Activated T-cell treated with anti-CD3 and anti-CD28 coated beads, Interleukin-2, amount 50 U/mL, for 1 hour (primary cell): ENCODE data around the gene HEMGN.

Experiments used
- DNase-seq: peaks from one replicate; pipeline ENCODE4 v3.0.0-alpha.2; 2020

HEMGN gene

GRCh38 chr9:97928986-97929604 lies 8.9 kb downstream of the HEMGN start:
- DNase-seq = no peak

DNA sequence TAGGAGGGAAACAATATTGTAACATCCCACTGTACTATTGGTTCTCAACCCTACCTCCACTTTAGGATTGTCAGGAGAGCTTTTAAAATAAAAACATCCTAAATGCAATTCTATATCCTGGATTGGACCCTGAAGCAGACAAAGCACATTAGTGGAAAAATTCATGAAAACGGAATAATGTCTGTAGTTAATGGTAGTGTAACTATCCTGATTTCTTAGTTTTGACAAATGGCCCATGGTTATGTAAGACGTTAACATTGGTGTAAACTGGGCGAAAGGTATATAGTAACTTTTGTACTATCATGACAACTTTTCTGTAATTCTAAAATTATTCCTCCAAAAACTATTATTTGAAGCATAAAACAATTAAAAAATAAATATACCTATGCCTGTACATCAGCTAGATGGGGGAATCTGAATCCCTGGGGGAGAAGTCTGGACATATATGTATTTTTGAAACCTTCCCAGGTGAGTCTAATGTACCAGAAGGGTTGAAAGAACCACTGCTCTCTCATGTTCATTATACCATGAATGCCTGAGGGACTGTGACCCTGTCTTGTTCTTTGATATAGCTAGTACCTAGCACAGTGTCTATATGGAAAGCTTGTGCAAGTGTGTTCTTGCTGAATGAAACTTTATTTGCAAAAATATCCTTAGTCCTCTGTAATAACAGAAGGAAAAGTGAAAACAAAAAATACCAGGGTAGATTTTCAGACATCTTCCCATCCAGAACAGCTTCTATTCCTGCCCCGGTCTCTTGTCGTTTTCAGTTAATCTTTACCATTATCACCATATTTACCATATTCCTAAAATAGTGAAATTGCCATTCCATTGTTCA lies 12.3 kb downstream of the HEMGN start:
- DNase-seq = no peak

- no peak for DNase-seq
These were observed 13.6 kb downstream of the HEMGN start for GRCh38 chr9:97924386-97924785.

GRCh38 chr9:97923529-97924108 lies 14.4 kb downstream of the HEMGN start:
- DNase-seq = peak; percentile 72

- DNase-seq = peak; percentile 98
These were observed 15.8 kb downstream of the HEMGN start, which contains the start of gene TRMO for GRCh38 chr9:97921959-97922724. Gene TRMO, minus strand, starts transcription at chr9:97922500. Its CDS starts 7 bp downstream, at chr9:97922493.

GRCh38 chr9:97919217-97919813 lies 18.7 kb downstream of the HEMGN start:
- DNase-seq = no peak

DNA sequence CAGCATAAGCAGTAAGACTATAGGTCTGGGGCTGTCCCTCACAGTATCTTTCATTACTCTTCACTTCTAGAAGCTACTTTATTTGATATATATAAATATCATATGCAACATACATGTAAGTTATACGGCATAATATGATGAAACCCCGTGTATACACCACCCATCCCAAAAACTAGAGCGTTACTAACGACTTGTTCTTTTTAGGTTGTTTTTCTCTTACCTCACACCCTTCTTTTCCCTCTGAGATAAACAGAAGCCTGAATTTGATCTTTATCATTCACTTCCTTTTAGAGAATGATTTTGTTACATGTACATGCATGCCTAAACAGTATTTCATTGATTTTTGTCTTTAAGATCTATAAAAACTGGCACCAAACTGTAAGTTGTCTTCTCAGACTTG lies 19.4 kb downstream of the HEMGN start:
- DNase-seq = no peak

GRCh38 chr9:97911970-97912369 lies 26.0 kb downstream of the HEMGN start:
- no peak for DNase-seq

GRCh38 chr9:97911528-97911927 lies 26.4 kb downstream of the HEMGN start:
- DNase-seq = no peak

DNA sequence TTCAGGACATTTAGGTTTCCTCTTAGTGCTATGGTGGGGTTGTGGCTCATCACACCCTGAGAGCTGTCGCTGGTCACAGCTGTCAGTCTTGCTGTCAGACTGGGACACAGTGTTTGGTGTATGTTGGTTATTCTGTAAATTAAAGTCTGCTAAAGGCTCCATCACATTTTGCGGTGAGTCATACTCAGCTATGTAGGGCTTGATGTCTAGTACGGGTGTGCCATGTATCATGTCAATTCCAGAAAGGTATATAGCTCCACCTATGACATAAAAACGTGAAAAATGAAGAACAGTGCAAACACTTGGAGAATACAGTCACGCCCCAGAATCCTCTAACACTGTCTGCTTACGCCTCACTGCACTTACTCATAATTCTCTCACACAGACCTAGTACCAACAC lies 27.6 kb downstream of the HEMGN start:
- no peak for DNase-seq

DNA sequence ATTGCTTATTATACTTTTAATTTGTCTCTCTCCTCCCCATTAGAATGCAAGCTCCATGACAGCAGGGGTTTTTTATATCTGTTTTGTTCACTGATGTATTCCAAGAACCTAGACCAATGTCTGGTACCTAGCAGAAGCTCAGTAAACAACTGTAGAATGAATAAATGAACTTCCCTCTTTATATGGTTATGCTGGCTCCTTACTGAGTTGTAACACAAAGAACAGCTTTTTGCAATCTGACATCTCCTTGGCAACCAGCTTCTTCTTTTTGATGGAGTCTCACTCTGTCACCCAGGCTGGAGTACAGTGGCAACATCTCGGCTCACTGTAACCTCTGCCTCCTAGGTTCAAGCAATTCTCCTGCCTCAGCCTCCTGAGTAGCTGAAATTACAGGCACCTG lies 29.3 kb downstream of the HEMGN start:
- DNase-seq = no peak

DNA sequence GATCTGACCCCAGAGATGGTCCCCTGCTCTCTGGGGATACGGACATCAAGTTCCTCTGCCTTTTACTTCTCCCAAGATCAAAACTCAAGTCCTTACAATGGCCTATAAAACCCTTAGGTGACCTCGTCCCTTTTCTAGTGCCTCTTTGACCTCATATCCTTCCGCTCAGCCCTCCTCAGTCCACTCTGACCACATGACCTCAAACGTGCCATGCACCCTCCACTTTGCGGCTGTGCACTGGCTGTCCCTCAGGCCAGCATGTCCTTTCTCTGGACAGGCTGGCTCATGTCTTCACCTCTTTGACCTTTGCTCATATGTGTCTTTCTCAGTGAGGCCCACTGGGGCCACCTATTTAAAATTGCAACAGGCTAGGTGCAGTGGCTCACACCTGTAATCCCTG lies 30.3 kb downstream of the HEMGN start:
- no peak for DNase-seq

DNA sequence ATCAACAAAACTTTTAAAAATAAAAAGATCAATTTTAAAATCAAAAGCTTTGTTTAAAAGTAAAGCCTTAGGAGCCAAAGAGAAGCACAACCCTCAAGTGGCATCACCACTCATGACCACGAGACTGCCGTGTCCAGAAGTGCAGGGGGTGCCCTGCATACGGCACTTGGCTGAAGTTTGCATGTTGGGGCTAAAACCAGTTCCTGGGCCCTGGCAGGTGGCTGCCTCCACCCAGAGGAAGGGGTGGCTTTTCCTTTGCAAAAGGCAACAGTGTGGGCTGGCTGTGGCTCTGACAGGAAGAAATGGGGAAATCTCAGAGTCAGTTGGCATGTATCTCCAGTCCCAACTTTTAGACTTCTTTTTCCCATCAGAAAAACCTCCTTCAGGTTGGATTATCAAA lies 30.9 kb downstream of the HEMGN start:
- peak; percentile 45 for DNase-seq

DNA sequence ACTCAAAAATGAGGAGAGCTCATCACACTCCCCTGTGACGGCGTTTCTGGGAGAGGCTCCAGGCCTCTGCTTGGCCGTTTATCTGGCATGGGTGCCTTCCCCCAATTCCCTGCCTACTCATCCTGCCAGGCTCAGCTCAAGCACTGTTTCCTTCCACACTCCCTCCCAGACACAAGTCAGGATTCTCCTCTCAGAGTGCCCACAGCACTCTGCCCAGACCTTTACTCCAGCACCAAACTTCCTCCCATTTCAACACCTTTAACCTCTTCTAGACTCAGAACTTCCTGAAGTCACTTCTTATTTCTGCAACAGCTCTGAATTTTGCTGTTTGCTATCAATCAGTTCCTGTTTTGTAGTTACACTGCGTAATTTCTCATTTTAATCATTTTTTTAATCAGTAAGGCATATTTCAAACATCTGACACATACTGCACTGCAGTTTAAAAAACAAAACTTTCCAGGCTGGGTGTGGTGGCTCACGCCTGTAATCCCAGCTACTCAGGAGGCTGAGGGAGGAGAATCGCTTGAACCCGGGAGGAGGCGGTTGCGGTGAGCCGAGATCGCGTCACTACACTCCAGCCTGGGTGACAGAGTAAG lies 31.6 kb downstream of the HEMGN start:
- DNase-seq = peak; percentile 73

GRCh38 chr9:97905228-97905627 lies 32.7 kb downstream of the HEMGN start:
- DNase-seq = peak; percentile 50

- DNase-seq = peak; percentile 59
These were observed 33.2 kb downstream of the HEMGN start for GRCh38 chr9:97904725-97905124.

GRCh38 chr9:97903177-97903576 lies 34.8 kb downstream of the HEMGN start:
- DNase-seq = no peak

DNA sequence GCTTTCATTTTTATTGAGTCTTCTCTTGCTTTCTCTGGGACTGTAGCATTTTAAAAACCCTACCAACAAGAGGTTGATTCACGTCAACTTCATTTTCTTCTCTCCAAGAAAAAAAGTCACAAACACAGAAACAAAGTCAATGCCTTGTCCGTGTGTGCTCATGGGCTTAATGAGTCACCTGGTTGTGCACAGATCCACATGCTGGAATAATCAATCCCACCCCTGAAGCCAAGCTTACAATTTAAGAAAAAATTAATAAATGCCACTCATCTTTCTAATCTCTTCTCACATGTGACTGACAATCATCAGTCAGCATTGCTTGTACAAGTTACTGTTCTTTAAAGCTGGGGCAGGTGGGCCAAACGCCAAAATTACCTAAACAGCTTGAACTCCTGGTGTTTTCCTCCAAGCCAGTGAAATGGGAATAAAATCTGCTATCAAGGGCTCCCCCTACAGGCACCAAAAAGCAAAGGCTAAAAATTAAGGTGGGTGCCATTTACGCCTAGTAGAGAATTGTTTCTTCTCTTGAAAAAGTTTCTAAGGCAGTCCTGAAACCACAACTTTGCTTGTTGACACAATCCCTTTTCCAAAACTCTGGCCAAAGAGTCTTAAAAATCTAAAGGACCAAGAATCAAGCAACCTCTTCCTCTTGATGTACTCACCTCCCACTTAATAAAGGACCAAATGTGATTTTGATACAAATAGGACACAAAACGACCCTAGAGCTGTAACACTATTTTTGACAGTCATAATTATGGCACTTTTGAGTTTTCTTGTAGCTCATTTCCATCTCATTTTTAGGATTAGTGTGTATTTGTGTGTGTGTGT lies 37.0 kb downstream of the HEMGN start:
- DNase-seq = no peak

- no peak for DNase-seq
These were observed 37.8 kb downstream of the HEMGN start for GRCh38 chr9:97900103-97900737.

DNA sequence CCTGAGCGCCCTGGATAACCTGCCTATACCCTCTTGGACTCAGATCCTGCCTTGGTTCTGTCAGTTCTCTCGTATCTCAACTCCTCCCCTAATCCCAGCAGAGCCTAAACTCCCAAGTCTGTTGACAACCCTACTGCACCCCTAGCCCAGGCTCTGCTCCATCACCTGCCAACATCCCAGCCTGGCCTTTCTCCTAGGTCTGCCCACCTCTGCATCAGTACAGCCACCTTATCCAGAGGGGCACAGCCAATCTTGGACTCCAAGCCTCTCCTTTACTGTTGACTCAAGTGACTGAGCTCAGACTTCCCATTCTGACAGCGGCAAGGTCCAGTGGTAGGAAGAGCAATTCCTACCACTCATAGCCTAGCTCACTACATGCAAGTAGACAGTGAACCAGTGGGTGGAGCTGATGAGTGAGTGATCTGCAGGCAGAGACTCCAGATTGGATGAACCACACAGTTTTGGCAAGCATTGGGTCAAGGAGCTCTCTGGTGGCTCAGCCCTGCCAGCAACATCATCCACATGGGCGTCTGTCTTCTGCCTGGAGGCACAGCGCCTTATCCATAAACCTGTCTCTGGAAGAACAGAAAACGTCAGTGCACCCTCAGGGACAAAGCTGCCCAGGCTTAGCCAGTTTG lies 42.2 kb downstream of the HEMGN start:
- no peak for DNase-seq

- no peak for DNase-seq
These were observed 42.8 kb downstream of the HEMGN start for GRCh38 chr9:97895211-97895610.
